Measurements from ENCODE around the gene MARS1. TPM values are rescaled to one million over a fixed set of nuclear protein-coding genes. Genes with fewer than 3 reads are reported as not detected.
"Not testable (repeated sequence)": the region's sequence is repeated elsewhere in the genome, so short reads cannot be mapped to it uniquely, and the experiment has no call there.

The MARS1 gene
- total RNA-seq, 4 donors from 2014 or later = 37.7 to 81.1 (median 42.0) TPM

DNA sequence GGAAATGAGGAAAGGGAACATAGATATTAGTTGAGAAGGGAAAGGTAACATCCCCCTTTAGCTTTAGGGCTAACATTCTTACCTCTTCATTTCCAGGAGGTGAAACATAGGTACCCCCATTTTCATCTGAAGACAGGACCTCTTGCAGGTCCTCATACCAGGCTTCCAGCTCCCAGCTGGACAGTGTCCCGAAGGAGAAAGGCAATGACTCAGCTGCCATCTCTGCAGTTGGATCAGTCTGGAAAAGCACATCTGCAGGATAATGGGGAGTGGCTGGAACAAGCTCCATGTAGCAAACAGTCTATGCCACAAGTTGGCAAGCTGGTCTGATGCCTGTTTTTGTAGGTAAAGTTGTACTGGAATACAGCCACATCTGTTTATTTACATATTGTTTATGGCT is 29.3 kb downstream of the MARS1 start:
- intact Hi-C loops (cut with DNase I; ENCODE audit: low total_unique reads) (no loop called here), in situ Hi-C loops (cut with MboI; ENCODE audit: low sequenced_read_pairs in 4 of 4) (loop anchor here in 1 of 4 donors (25.0 kb wide), 1 partner anchor 880 kb away; the partner anchor contains the start of genes ATP5F1B and BAZ2A)
- ATAC-seq = no peak
- peak; percentile 29 to 74 for DNase-seq
- Histone ChIP-seq H3K4me3 (peak overlapping the region in 2 of 4 donors; percentile 42 to 80), H3K36me3 (peaks cover 6 to 54% of the 10 kb centered on the region in 2 donors), H3K27me3 (no peaks in the 10 kb centered on the region), H3K4me1 (peaks cover 38 to 42% of the 10 kb centered on the region in 2 donors), H3K9me3 (no peaks in the 10 kb centered on the region), H3K27ac (peak overlapping the region; percentile 93 to 98 (median 96))
- TF ChIP-seq, protein P1, sequence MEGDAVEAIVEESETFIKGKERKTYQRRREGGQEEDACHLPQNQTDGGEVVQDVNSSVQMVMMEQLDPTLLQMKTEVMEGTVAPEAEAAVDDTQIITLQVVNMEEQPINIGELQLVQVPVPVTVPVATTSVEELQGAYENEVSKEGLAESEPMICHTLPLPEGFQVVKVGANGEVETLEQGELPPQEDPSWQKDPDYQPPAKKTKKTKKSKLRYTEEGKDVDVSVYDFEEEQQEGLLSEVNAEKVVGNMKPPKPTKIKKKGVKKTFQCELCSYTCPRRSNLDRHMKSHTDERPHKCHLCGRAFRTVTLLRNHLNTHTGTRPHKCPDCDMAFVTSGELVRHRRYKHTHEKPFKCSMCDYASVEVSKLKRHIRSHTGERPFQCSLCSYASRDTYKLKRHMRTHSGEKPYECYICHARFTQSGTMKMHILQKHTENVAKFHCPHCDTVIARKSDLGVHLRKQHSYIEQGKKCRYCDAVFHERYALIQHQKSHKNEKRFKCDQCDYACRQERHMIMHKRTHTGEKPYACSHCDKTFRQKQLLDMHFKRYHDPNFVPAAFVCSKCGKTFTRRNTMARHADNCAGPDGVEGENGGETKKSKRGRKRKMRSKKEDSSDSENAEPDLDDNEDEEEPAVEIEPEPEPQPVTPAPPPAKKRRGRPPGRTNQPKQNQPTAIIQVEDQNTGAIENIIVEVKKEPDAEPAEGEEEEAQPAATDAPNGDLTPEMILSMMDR (IDR thresholded peaks at IDR 0.05 in 4 of 5, conservative IDR thresholded peaks at IDR 0.05 in 1 of 5) = no peak
- no peak for TF ChIP-seq POLR2A (IDR thresholded peaks at IDR 0.05)

GRCh38 chr12:57517718-57518117 is 29.9 kb downstream of the MARS1 start:
- in situ Hi-C loops (cut with MboI; ENCODE audit: low sequenced_read_pairs in 4 of 4) = loop anchor here in 1 of 4 donors (25.0 kb wide), 1 partner anchor 880 kb away; the partner anchor contains the start of genes ATP5F1B and BAZ2A
- H3K9me3 ChIP-seq; H3K27me3 ChIP-seq; intact Hi-C loops (cut with DNase I; ENCODE audit: low total_unique reads); ATAC-seq; DNase-seq: not testable (repeated sequence)
- H3K27ac ChIP-seq = peak overlapping the region; percentile 93 to 98 (median 96)
- peaks cover 6 to 49% of the 10 kb centered on the region in 2 donors for H3K36me3 ChIP-seq
- H3K4me3 ChIP-seq = peak overlapping the region; percentile 42 to 84 (median 80)
- peaks cover 39 to 43% of the 10 kb centered on the region in 2 donors for H3K4me1 ChIP-seq

- DNase-seq (no peak), ATAC-seq (no peak)
- intact Hi-C loops (cut with DNase I; ENCODE audit: low total_unique reads) = no loop called here
- no peaks in the 10 kb centered on the region for H3K9me3 ChIP-seq
- peaks cover 6 to 42% of the 10 kb centered on the region in 2 donors for H3K36me3 ChIP-seq
- TF ChIP-seq, protein P1 (IDR thresholded peaks at IDR 0.05 in 4 of 5, conservative IDR thresholded peaks at IDR 0.05 in 1 of 5) = no peak
- no peak for TF ChIP-seq POLR2A (IDR thresholded peaks at IDR 0.05)
- H3K4me1 ChIP-seq = peaks cover 39 to 44% of the 10 kb centered on the region in 2 donors
- H3K4me3 ChIP-seq = peak overlapping the region; percentile 79 to 87 (median 82)
- H3K27me3 ChIP-seq = no peaks in the 10 kb centered on the region
- peak overlapping the region; percentile 93 to 98 (median 96) for H3K27ac ChIP-seq
- in situ Hi-C loops (cut with MboI; ENCODE audit: low sequenced_read_pairs in 4 of 4) = loop anchor here in 1 of 4 donors (25.0 kb wide), 1 partner anchor 881 kb away; the partner anchor contains the start of genes ATP5F1B and BAZ2A
Observed at GRCh38 chr12:57518176-57518919, 30.5 kb downstream of the MARS1 start.

- no peaks in the 10 kb centered on the region for H3K27me3 ChIP-seq
- in situ Hi-C loops (cut with MboI; ENCODE audit: low sequenced_read_pairs in 4 of 4) = loop anchor here in 1 of 4 donors (25.0 kb wide), 1 partner anchor 882 kb away; the partner anchor contains the start of genes ATP5F1B and BAZ2A
- no peaks in the 10 kb centered on the region for H3K9me3 ChIP-seq
- peaks cover 6 to 35% of the 10 kb centered on the region in 2 donors for H3K36me3 ChIP-seq
- ATAC-seq (no peak), DNase-seq (peak in 1 of 2 donors; percentile 58)
- intact Hi-C loops (cut with DNase I; ENCODE audit: low total_unique reads) = loop anchor here (1.0 kb wide), 1 partner anchor 89 kb away; no protein-coding TSS in a partner anchor
- no peak for TF ChIP-seq POLR2A (IDR thresholded peaks at IDR 0.05)
- TF ChIP-seq, protein P1 (IDR thresholded peaks at IDR 0.05 in 4 of 5, conservative IDR thresholded peaks at IDR 0.05 in 1 of 5) = no peak
- H3K27ac ChIP-seq = peak overlapping the region; percentile 93 to 98 (median 96)
- peak overlapping the region; percentile 79 to 87 (median 82) for H3K4me3 ChIP-seq
- peaks cover 48 to 53% of the 10 kb centered on the region in 2 donors for H3K4me1 ChIP-seq
Observed at GRCh38 chr12:57518920-57519795, 31.3 kb downstream of the MARS1 start.

Measured in gastrocnemius medialis (tissue), 4 donors.